Thymus (tissue), 11 donors: ENCODE measurements around the gene ASIC4. TPM values are rescaled to one million over a fixed set of nuclear protein-coding genes. Genes with fewer than 3 reads are reported as not detected.

Experiments
- DNase-seq, 9 donors: peaks; one replicate each; pipeline ENCODE4 v3.0.0-alpha.2; 2013; ENCODE audit warnings: low spot score in 9 of 9, low read depth in 6 of 9, missing footprints in 1 of 9
- H3K27ac ChIP-seq, 2 donors: one replicate each; pipeline ENCODE4 v1.5.1; 2013; ENCODE audit warnings: control low read depth in 1 of 2, low read depth in 1 of 2, low read length in 1 of 2, mild to moderate bottlenecking in 1 of 2, moderate library complexity in 1 of 2
- H3K27me3 ChIP-seq, 2 donors: one replicate each; pipeline ENCODE4 v1.5.1; 2013; ENCODE audit warnings: low read length in 1 of 2; ENCODE audit not compliant: control insufficient read depth in 2 of 2, insufficient read depth in 1 of 2
- H3K36me3 ChIP-seq, 2 donors: one replicate each; pipeline ENCODE4 v1.5.1; 2013; ENCODE audit warnings: low read length in 1 of 2, mild to moderate bottlenecking in 1 of 2, moderate library complexity in 1 of 2; ENCODE audit not compliant: control insufficient read depth in 2 of 2, insufficient read depth in 2 of 2
- H3K4me1 ChIP-seq, 2 donors: one replicate each; pipeline ENCODE4 v1.5.1; 2013; ENCODE audit warnings: low read length in 2 of 2; ENCODE audit not compliant: control insufficient read depth in 2 of 2, insufficient read depth in 2 of 2
- H3K4me3 ChIP-seq, 2 donors: one replicate each; pipeline ENCODE4 v1.5.1; 2013; ENCODE audit warnings: low read length in 2 of 2, control low read depth in 1 of 2, mild to moderate bottlenecking in 1 of 2
- H3K9me3 ChIP-seq, 2 donors: one replicate each; pipeline ENCODE4 v1.5.1; 2013; ENCODE audit warnings: low read length in 1 of 2, mild to moderate bottlenecking in 1 of 2; ENCODE audit not compliant: control insufficient read depth in 2 of 2, insufficient read depth in 1 of 2
- WGBS: extraction: QIAGEN DNeasy Blood & Tissue Kit; methylation state at CpG from one replicate; pipeline ENCODE4 v1.1.7; 2013; 5-methylcytosine and 5-hydroxymethylcytosine counted together
- polyA plus RNA-seq: library from polyadenylated mRNA; stranded (reverse); fragments of 200-250 nt; gene quantifications from one replicate; pipeline ENCODE4 v1.2.3, GENCODE V29; 2013
- total RNA-seq: library from RNA; stranded (reverse); fragments of 120-200 nt; gene quantifications from one replicate; pipeline ENCODE4 v1.2.4, GENCODE V29; 2013
- donor health status: healthy.

Gene ASIC4
- total and polyA plus RNA-seq, 2 donors = 0.05 to 0.23 TPM

GRCh38 chr2:219551441-219552381 is 37.4 kb downstream of the ASIC4 start:
- no peak for DNase-seq
- H3K9me3 ChIP-seq = peaks cover 3% of the 10 kb centered on the region in 2 donors
- H3K27me3 ChIP-seq = peaks cover 39 to 91% of the 10 kb centered on the region in 2 donors
- H3K4me1 ChIP-seq = peaks cover 8 to 17% of the 10 kb centered on the region in 2 donors
- H3K4me3 ChIP-seq = peak overlapping the region; percentile 40 to 71
- H3K27ac ChIP-seq = no peak overlapping the region
- 7% methylated on average over 54 of the region's 54 CpGs for WGBS
- no peaks in the 10 kb centered on the region for H3K36me3 ChIP-seq

GRCh38 chr2:219552382-219553167 is 38.3 kb downstream of the ASIC4 start:
- Histone ChIP-seq H3K4me1 (peaks cover 8 to 17% of the 10 kb centered on the region in 2 donors), H3K36me3 (no peaks in the 10 kb centered on the region), H3K4me3 (peak overlapping the region; percentile 40 to 71), H3K27ac (no peak overlapping the region), H3K9me3 (peaks cover 3% of the 10 kb centered on the region in 2 donors), H3K27me3 (peaks cover 39 to 84% of the 10 kb centered on the region in 2 donors)
- 3% methylated on average over 99 of the region's 99 CpGs for WGBS
- peak in 8 of 9 donors; percentile 32 to 77 (median 55) for DNase-seq

- peaks cover 39 to 79% of the 10 kb centered on the region in 2 donors for H3K27me3 ChIP-seq
- no peak overlapping the region for H3K27ac ChIP-seq
Measured at GRCh38 chr2:219553168-219553417, 38.8 kb downstream of the ASIC4 start.

DNA sequence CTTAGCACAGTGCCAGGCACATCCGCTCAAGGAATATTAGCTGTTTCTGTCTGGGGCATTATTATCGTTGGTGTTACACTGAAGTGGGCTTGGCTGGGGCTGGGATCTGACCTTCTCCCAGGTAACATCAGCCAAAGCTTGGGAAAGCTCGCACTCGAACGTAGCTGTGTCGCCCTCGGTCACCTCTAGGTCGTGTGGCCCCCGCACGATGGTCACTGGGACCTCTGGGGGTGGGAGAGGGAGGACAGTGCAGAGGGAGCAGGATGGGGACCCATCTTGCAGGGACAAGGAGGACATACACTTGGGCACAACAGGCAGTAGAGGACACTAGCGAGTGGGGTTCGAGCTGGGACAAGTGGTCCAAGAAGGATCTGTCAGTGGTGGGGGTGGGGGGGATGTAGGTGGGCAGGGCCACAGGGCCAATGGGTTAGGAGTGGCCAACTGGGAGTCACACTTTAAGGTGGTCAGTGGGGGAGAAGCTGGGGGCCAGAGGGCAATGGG is 39.2 kb downstream of the ASIC4 start:
- Histone ChIP-seq H3K4me1 (peaks cover 8 to 17% of the 10 kb centered on the region in 2 donors), H3K27ac (no peak overlapping the region), H3K9me3 (peaks cover 1 to 3% of the 10 kb centered on the region in 2 donors), H3K27me3 (peaks cover 39 to 78% of the 10 kb centered on the region in 2 donors), H3K36me3 (no peaks in the 10 kb centered on the region), H3K4me3 (no peak overlapping the region)
- DNase-seq = no peak
- WGBS = 90% methylated on average over 12 of the region's 12 CpGs

More at GRCh38 chr2:219553168-219553417, 38.8 kb downstream of the ASIC4 start:
- peaks cover 1 to 3% of the 10 kb centered on the region in 2 donors for H3K9me3 ChIP-seq
- no peak overlapping the region for H3K4me3 ChIP-seq
- no peak for DNase-seq
- H3K4me1 ChIP-seq = peaks cover 8 to 17% of the 10 kb centered on the region in 2 donors
- WGBS = 45% methylated on average over 7 of the region's 7 CpGs
- no peaks in the 10 kb centered on the region for H3K36me3 ChIP-seq

- H3K27me3 ChIP-seq = peaks cover 39 to 72% of the 10 kb centered on the region in 2 donors
Measured at GRCh38 chr2:219554350-219554749, 40.1 kb downstream of the ASIC4 start.

DNA sequence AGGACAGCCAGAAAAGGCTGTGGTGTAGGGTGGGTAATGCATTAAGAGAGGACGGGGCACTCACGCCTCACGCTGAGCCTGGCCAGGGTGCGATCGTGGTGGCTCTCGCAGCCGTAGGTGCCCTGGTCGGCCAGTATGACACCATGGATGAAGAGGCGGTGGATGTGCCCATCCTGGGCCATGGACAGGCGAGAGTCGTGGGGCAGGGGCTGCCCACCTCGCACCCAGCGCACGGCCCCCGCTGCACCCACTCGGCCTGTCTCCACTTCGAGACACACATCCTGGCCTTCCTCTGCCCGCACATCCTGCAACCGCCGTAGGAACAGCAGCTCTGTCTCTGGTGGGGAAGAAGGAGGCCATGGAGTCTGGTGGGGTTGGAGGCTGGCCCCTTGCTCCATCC is 41.7 kb downstream of the ASIC4 start:
- WGBS = 94% methylated on average over 20 of the region's 20 CpGs
- Histone ChIP-seq H3K36me3 (no peaks in the 10 kb centered on the region), H3K27ac (no peak overlapping the region), H3K4me1 (peaks cover 8 to 17% of the 10 kb centered on the region in 2 donors), H3K9me3 (peaks cover 1 to 3% of the 10 kb centered on the region in 2 donors), H3K27me3 (peaks cover 25 to 56% of the 10 kb centered on the region in 2 donors), H3K4me3 (no peak overlapping the region)
- DNase-seq = no peak

More at GRCh38 chr2:219554350-219554749, 40.1 kb downstream of the ASIC4 start:
- Histone ChIP-seq H3K4me3 (no peak overlapping the region), H3K4me1 (peaks cover 8 to 17% of the 10 kb centered on the region in 2 donors), H3K9me3 (peaks cover 1 to 3% of the 10 kb centered on the region in 2 donors), H3K27ac (no peak overlapping the region), H3K36me3 (no peaks in the 10 kb centered on the region)
- 98% methylated on average over 15 of the region's 15 CpGs for WGBS
- DNase-seq = no peak

GRCh38 chr2:219556413-219556812 is 42.1 kb downstream of the ASIC4 start:
- peaks cover 1 to 3% of the 10 kb centered on the region in 2 donors for H3K9me3 ChIP-seq
- WGBS = 96% methylated on average over 19 of the region's 19 CpGs
- no peak overlapping the region for H3K4me3 ChIP-seq
- H3K27me3 ChIP-seq = peaks cover 21 to 54% of the 10 kb centered on the region in 2 donors
- H3K27ac ChIP-seq = no peak overlapping the region
- H3K36me3 ChIP-seq = no peaks in the 10 kb centered on the region
- H3K4me1 ChIP-seq = peaks cover 8 to 16% of the 10 kb centered on the region in 2 donors
- no peak for DNase-seq

GRCh38 chr2:219557320-219557719 is 43.0 kb downstream of the ASIC4 start:
- DNase-seq = no peak
- peaks cover 5 to 8% of the 10 kb centered on the region in 2 donors for H3K4me1 ChIP-seq
- no peak overlapping the region for H3K27ac ChIP-seq
- H3K4me3 ChIP-seq = no peak overlapping the region
- peaks cover 13 to 49% of the 10 kb centered on the region in 2 donors for H3K27me3 ChIP-seq
- no peaks in the 10 kb centered on the region for H3K36me3 ChIP-seq
- 97% methylated on average over 21 of the region's 21 CpGs for WGBS
- peaks cover 0 to 3% of the 10 kb centered on the region in 2 donors for H3K9me3 ChIP-seq
